Aorta (tissue), 5 donors: Measurements from ENCODE around the gene NDUFS1. TPM values are rescaled to one million over a fixed set of nuclear protein-coding genes. Genes with fewer than 3 reads are reported as not detected.
"Not testable (repeated sequence)": the region's sequence is repeated elsewhere in the genome, so short reads cannot be mapped to it uniquely, and the experiment has no call there.

Experiments used
- ATAC-seq: fragments of 200-7000 bp; cut with Tn5 transposase; one replicate; pipeline ENCODE4 v1.9.1; 2022; ENCODE audit warnings: moderate library complexity; ENCODE audit not compliant: low FRiP score
- DNase-seq, 2 donors: peaks; one replicate each; pipeline ENCODE4 v3.0.0-alpha.2; 2020
- H3K27ac ChIP-seq, 2 donors: one replicate each; pipeline ENCODE4 v1.5.1; 2013; ENCODE audit warnings: low read length in 2 of 2, mild to moderate bottlenecking in 2 of 2, moderate library complexity in 2 of 2, control low read depth in 1 of 2, inconsistent platforms in 1 of 2, low read depth in 1 of 2
- H3K27me3 ChIP-seq, 2 donors: one replicate each; pipeline ENCODE4 v1.6.1; 2013; ENCODE audit warnings: control low read depth in 1 of 2, low read length in 1 of 2, mild to moderate bottlenecking in 1 of 2, moderate library complexity in 1 of 2; ENCODE audit not compliant: insufficient read depth in 2 of 2, control insufficient read depth in 1 of 2
- H3K36me3 ChIP-seq, 2 donors: one replicate each; pipeline ENCODE4 v1.6.1; 2013; ENCODE audit warnings: control low read depth in 1 of 2, low read length in 1 of 2, mild to moderate bottlenecking in 1 of 2; ENCODE audit not compliant: insufficient read depth in 2 of 2, control insufficient read depth in 1 of 2
- H3K4me1 ChIP-seq, 2 donors: one replicate each; pipeline ENCODE4 v1.6.1; 2013; ENCODE audit warnings: low read length in 2 of 2, control low read depth in 1 of 2, mild to moderate bottlenecking in 1 of 2, moderate library complexity in 1 of 2; ENCODE audit not compliant: insufficient read depth in 2 of 2, control insufficient read depth in 1 of 2
- H3K4me3 ChIP-seq, 2 donors: one replicate each; pipeline ENCODE4 v1.5.1; 2013; ENCODE audit warnings: low read length in 2 of 2, control low read depth in 1 of 2, mild to moderate bottlenecking in 1 of 2
- H3K9me3 ChIP-seq: one replicate; pipeline ENCODE4 v1.6.1; 2013; ENCODE audit warnings: mild to moderate bottlenecking, low read length; ENCODE audit not compliant: control insufficient read depth
- WGBS, 2 donors: extraction: QIAGEN DNeasy Blood & Tissue Kit; methylation state at CpG; one replicate each; pipeline ENCODE4 v1.1.7; 2013; 5-methylcytosine and 5-hydroxymethylcytosine counted together
- intact Hi-C, 2 donors: fragments of 100-400 bp; cut with DNase I; formaldehyde crosslinking; loops; one replicate each; pipeline versions ENCODE4 v1.14.2 to v1.15.0; 2022
- polyA plus RNA-seq, 2 donors: library from polyadenylated mRNA; stranded (reverse); fragments of 200-250 nt; gene quantifications; one replicate each; pipeline ENCODE4 v1.2.3, GENCODE V29; 2013
- total RNA-seq, 2 donors: library from RNA; stranded (reverse); fragmentation: NEBNext Ultra II Directional; extraction: Animal tissue kit (Norgen Biotek cat#: 25700); gene quantifications; one replicate each; pipeline ENCODE4 v1.2.1, GENCODE V29; 2021
- donor health status: healthy with polysubstance abuse.
- donor health status: Bipolar disorder and iron deficiency.
- donor health status: DM: no; HTN: no; CAD: no.
- donor health status: DM: no; HTN: no; CAD: no.
- donor health status: DM: yes; HTN: yes; CAD: no.

Gene NDUFS1
- total and polyA plus RNA-seq, 4 donors, result 14.4 to 67.0 (median 42.7) TPM

- Histone ChIP-seq H3K27me3 (no peaks in the 10 kb centered on the region), H3K9me3 (no peaks in the 10 kb centered on the region), H3K4me1 (peaks cover 0 to 3% of the 10 kb centered on the region in 2 donors), H3K36me3 (peaks cover 0 to 2% of the 10 kb centered on the region in 2 donors), H3K27ac (peak overlapping the region; percentile 23 to 80), H3K4me3 (peak overlapping the region; percentile 72 to 78)
- 1% methylated on average over 33 of the region's 33 CpGs for WGBS, 2 donors
- ATAC-seq, result peak; percentile 54
- intact Hi-C loops, result loop anchor here (2.0 to 5.0 kb wide), 2 partner anchors 71 to 72 kb away; partner anchors contain the start of gene INO80D (in 2 of the 2)
- no peak for DNase-seq
These were observed 490 bp downstream of the NDUFS1 start for GRCh38 chr2:206158563-206159345.

GRCh38 chr2:206157014-206157413 lies 2.2 kb downstream of the NDUFS1 start:
- not testable (repeated sequence) for H3K27me3 ChIP-seq, H3K9me3 ChIP-seq, H3K4me1 ChIP-seq, ATAC-seq, H3K27ac ChIP-seq, DNase-seq, H3K4me3 ChIP-seq, H3K36me3 ChIP-seq
- intact Hi-C loops, result loop anchor here in 1 of 2 donors (5.0 kb wide), 1 partner anchor 70 kb away; the partner anchor contains the start of gene INO80D
- 91 to 93% methylated on average over 11 of the region's 11 CpGs for WGBS, 2 donors

GRCh38 chr2:206154197-206154596 lies 5.0 kb downstream of the NDUFS1 start:
- Histone ChIP-seq H3K9me3 (no peaks in the 10 kb centered on the region), H3K27ac (no peak overlapping the region), H3K4me1 (peaks cover 0 to 3% of the 10 kb centered on the region in 2 donors), H3K27me3 (no peaks in the 10 kb centered on the region), H3K4me3 (no peak overlapping the region), H3K36me3 (peaks cover 2 to 3% of the 10 kb centered on the region in 2 donors)
- 85 to 87% methylated on average over 3 of the region's 3 CpGs for WGBS, 2 donors
- intact Hi-C loops, result no loop called here
- DNase-seq (no peak), ATAC-seq (no peak)

GRCh38 chr2:206150631-206151030 lies 8.6 kb downstream of the NDUFS1 start:
- Histone ChIP-seq H3K27ac (no peak overlapping the region), H3K4me1 (no peaks in the 10 kb centered on the region), H3K9me3 (no peaks in the 10 kb centered on the region), H3K4me3 (no peak overlapping the region), H3K36me3 (peaks cover 4 to 5% of the 10 kb centered on the region in 2 donors), H3K27me3 (no peaks in the 10 kb centered on the region)
- WGBS, 2 donors, result 46 to 56% methylated on average over 4 of the region's 4 CpGs
- intact Hi-C loops, result no loop called here
- no peak for ATAC-seq
- DNase-seq, result no peak

- WGBS, 2 donors, result 91 to 100% methylated on average over 1 of the region's 1 CpG
- Histone ChIP-seq H3K4me1 (no peaks in the 10 kb centered on the region), H3K27ac (no peak overlapping the region), H3K27me3 (no peaks in the 10 kb centered on the region), H3K9me3 (no peaks in the 10 kb centered on the region), H3K4me3 (no peak overlapping the region), H3K36me3 (peaks cover 7% of the 10 kb centered on the region in 2 donors)
- no peak for DNase-seq
- no peak for ATAC-seq
- intact Hi-C loops, result no loop called here
These were observed 9.1 kb downstream of the NDUFS1 start for GRCh38 chr2:206150168-206150567.

- WGBS, 2 donors, result 74 to 81% methylated on average over 1 of the region's 1 CpG
- ATAC-seq, result no peak
- Histone ChIP-seq H3K27me3 (no peaks in the 10 kb centered on the region), H3K27ac (no peak overlapping the region), H3K36me3 (peaks cover 7 to 8% of the 10 kb centered on the region in 2 donors), H3K4me3 (no peak overlapping the region), H3K9me3 (no peaks in the 10 kb centered on the region), H3K4me1 (no peaks in the 10 kb centered on the region)
- DNase-seq, result no peak
- intact Hi-C loops, result no loop called here
These were observed 9.9 kb downstream of the NDUFS1 start for GRCh38 chr2:206149330-206149729.

- Histone ChIP-seq H3K9me3 (no peaks in the 10 kb centered on the region), H3K4me3 (no peak overlapping the region), H3K4me1 (no peaks in the 10 kb centered on the region), H3K27me3 (no peaks in the 10 kb centered on the region), H3K36me3 (peaks cover 9 to 10% of the 10 kb centered on the region in 2 donors), H3K27ac (no peak overlapping the region)
- WGBS, 2 donors, result 69 to 83% methylated on average over 5 of the region's 5 CpGs
- intact Hi-C loops, result no loop called here
- ATAC-seq, result no peak
- DNase-seq, result no peak
These were observed 13.6 kb downstream of the NDUFS1 start for GRCh38 chr2:206145665-206146064.

- no peak overlapping the region for H3K27ac ChIP-seq
These were observed 14.9 kb downstream of the NDUFS1 start for GRCh38 chr2:206144383-206144782.

GRCh38 chr2:206143451-206143850 lies 15.8 kb downstream of the NDUFS1 start:
- H3K27me3 ChIP-seq, result no peaks in the 10 kb centered on the region
- DNase-seq, result no peak
- H3K36me3 ChIP-seq, result peaks cover 9 to 12% of the 10 kb centered on the region in 2 donors
- no peaks in the 10 kb centered on the region for H3K9me3 ChIP-seq
- no peak for ATAC-seq
- 94% methylated on average over 4 of the region's 4 CpGs for WGBS, 2 donors
- H3K4me3 ChIP-seq, result no peak overlapping the region
- H3K4me1 ChIP-seq, result no peaks in the 10 kb centered on the region
- no peak overlapping the region for H3K27ac ChIP-seq
- intact Hi-C loops, result no loop called here

More at GRCh38 chr2:206144383-206144782, 14.9 kb downstream of the NDUFS1 start:
- H3K9me3 ChIP-seq, result no peaks in the 10 kb centered on the region
- DNase-seq, result no peak
- no peak for ATAC-seq
- intact Hi-C loops, result no loop called here
- H3K4me3 ChIP-seq, result no peak overlapping the region
- H3K36me3 ChIP-seq, result peaks cover 7 to 12% of the 10 kb centered on the region in 2 donors
- no peaks in the 10 kb centered on the region for H3K4me1 ChIP-seq
- H3K27me3 ChIP-seq, result no peaks in the 10 kb centered on the region
- 92 to 93% methylated on average over 2 of the region's 2 CpGs for WGBS, 2 donors
